CD14-positive monocyte (primary cell): Measurements from ENCODE around the gene TMEM161B. TPM values are rescaled to one million over a fixed set of nuclear protein-coding genes. Genes with fewer than 3 reads are reported as not detected.
A peak's percentile ranks its signal among the peaks of the same experiment; 100 is the strongest.

ENCODE experiments used
- DNase-seq, 3 donors: peaks; one replicate each; pipeline ENCODE4 v3.0.0-alpha.2; 2011 to 2022
- H2AFZ ChIP-seq: 2 replicates; pipeline ENCODE4 v1.6.0; 2012; ENCODE audit warnings: mild to moderate bottlenecking, low read depth, low read length, inconsistent platforms; ENCODE audit not compliant: insufficient read depth, poor library complexity, severe bottlenecking
- H3K27ac ChIP-seq, 2 donors: 1 replicate in 1 of 2; 2 replicates in 1 of 2; pipeline ENCODE4 v1.5.1; 2012 to 2013; ENCODE audit warnings: low read length in 2 of 2, control low read depth in 1 of 2, inconsistent platforms in 1 of 2, low read depth in 1 of 2, mild to moderate bottlenecking in 1 of 2
- H3K27me3 ChIP-seq, 2 donors: one replicate each; pipeline versions ENCODE4 v1.6.0 to v1.6.1; 2011 to 2013; ENCODE audit warnings: low read length in 2 of 2; ENCODE audit not compliant: control insufficient read depth in 2 of 2, insufficient read depth in 2 of 2
- H3K36me3 ChIP-seq, 2 donors: replicated peaks in 1 of 2; 1 replicate in 1 of 2; 2 replicates in 1 of 2; pipeline versions ENCODE4 v1.5.1 to v1.6.1; 2012 to 2013; ENCODE audit warnings: low read length in 2 of 2, control low read depth in 1 of 2, inconsistent platforms in 1 of 2, mild to moderate bottlenecking in 1 of 2; ENCODE audit not compliant: insufficient read depth in 2 of 2, control insufficient read depth in 1 of 2
- H3K4me1 ChIP-seq, 2 donors: 1 replicate in 1 of 2; 2 replicates in 1 of 2; pipeline versions ENCODE4 v1.5.1 to v1.6.1; 2012 to 2013; ENCODE audit warnings: low read length in 2 of 2, control low read depth in 1 of 2, inconsistent platforms in 1 of 2, mild to moderate bottlenecking in 1 of 2, moderate library complexity in 1 of 2; ENCODE audit not compliant: insufficient read depth in 2 of 2, control insufficient read depth in 1 of 2
- H3K4me2 ChIP-seq: replicated peaks from 2 replicates; pipeline ENCODE3; 2012; ENCODE audit warnings: low read length, moderate library complexity, mild to moderate bottlenecking; ENCODE audit not compliant: poor library complexity, severe bottlenecking; ENCODE audit errors: extremely low read depth
- H3K4me3 ChIP-seq, 3 experiments: fragments of 200-600 bp in 1 of 3; sonication (generic) in 1 of 3; replicated peaks in 1 of 3; 1 replicate in 2 of 3; 2 replicates in 1 of 3; pipeline ENCODE4 v1.5.1; 2011 to 2013; ENCODE audit warnings: low read length in 3 of 3, mild to moderate bottlenecking in 3 of 3, control low read depth in 2 of 3, low read depth in 2 of 3, inconsistent platforms in 1 of 3, moderate library complexity in 1 of 3
- H3K79me2 ChIP-seq: 2 replicates; pipeline ENCODE4 v1.6.0; 2012; ENCODE audit warnings: mild to moderate bottlenecking, control low read depth, inconsistent platforms, low read length, moderate library complexity; ENCODE audit not compliant: insufficient read depth
- H3K9ac ChIP-seq: 2 replicates; pipeline ENCODE4 v1.6.0; 2017; ENCODE audit warnings: low read length, mild to moderate bottlenecking; ENCODE audit not compliant: insufficient read depth, poor library complexity, severe bottlenecking
- H3K9me3 ChIP-seq, 2 donors: replicated peaks in 1 of 2; 1 replicate in 1 of 2; 2 replicates in 1 of 2; pipeline versions ENCODE4 v1.5.1 to v1.6.1; 2012 to 2013; ENCODE audit warnings: low read length in 2 of 2, control low read depth in 1 of 2; ENCODE audit not compliant: control insufficient read depth in 1 of 2, insufficient read depth in 1 of 2
- H4K20me1 ChIP-seq: 2 replicates; pipeline ENCODE4 v1.6.0; 2012; ENCODE audit warnings: mild to moderate bottlenecking, low read length, control low read depth, moderate library complexity; ENCODE audit not compliant: insufficient read depth
- H3K27ac Mint-ChIP-seq, 7 donors: one replicate each; pipeline ENCODE4 v1.8.0; 2020; ENCODE audit warnings: mild to moderate bottlenecking in 7 of 7, mixed read lengths in 7 of 7, moderate library complexity in 6 of 7, inconsistent platforms in 2 of 7
- H3K27me3 Mint-ChIP-seq, 3 donors: one replicate each; pipeline ENCODE4 v1.8.0; 2021 to 2022; ENCODE audit warnings: low read depth in 3 of 3, mild to moderate bottlenecking in 3 of 3, mixed read lengths in 3 of 3, moderate library complexity in 3 of 3, inconsistent platforms in 1 of 3
- H3K36me3 Mint-ChIP-seq, 2 donors: one replicate each; pipeline ENCODE4 v1.8.0; 2020; ENCODE audit warnings: mixed read lengths in 2 of 2, inconsistent platforms in 1 of 2, mild to moderate bottlenecking in 1 of 2
- H3K4me1 Mint-ChIP-seq: one replicate; pipeline ENCODE4 v1.8.0; 2020; ENCODE audit warnings: mild to moderate bottlenecking, mixed read lengths
- H3K4me3 Mint-ChIP-seq, 2 donors: one replicate each; pipeline ENCODE4 v1.8.0; 2020; ENCODE audit warnings: mild to moderate bottlenecking in 2 of 2, mixed read lengths in 2 of 2, moderate library complexity in 1 of 2
- H3K9me3 Mint-ChIP-seq, 7 donors: one replicate each; pipeline ENCODE4 v1.8.0; 2020 to 2022; ENCODE audit warnings: mixed read lengths in 7 of 7, mild to moderate bottlenecking in 6 of 7, moderate library complexity in 6 of 7, inconsistent platforms in 2 of 7
- CTCF ChIP-seq: fragments of 200-600 bp; IDR thresholded peaks from one replicate; pipeline ENCODE4 v1.8.0; 2022; ENCODE audit warnings: antibody characterized with exemption, mild to moderate bottlenecking
- WGBS: methylation state at CpG from one replicate; pipeline ENCODE4 v1.1.5; 2013; ENCODE audit warnings: missing lambda C conversion rate; ENCODE audit not compliant: insufficient coverage; 5-methylcytosine and 5-hydroxymethylcytosine counted together
- intact Hi-C, 2 donors: fragments of 100-400 bp; cut with micrococcal nuclease; formaldehyde crosslinking; loops; one replicate each; pipeline versions ENCODE4 v1.15.0 to v1.15.1; 2023
- polyA plus RNA-seq, 3 donors: library from polyadenylated mRNA; depleted of rRNA in 1 of 3; unstranded in 2 of 3; stranded (reverse) in 1 of 3; fragments of 300-500 nt in 2 of 3; fragments of >200 nt in 1 of 3; fragmentation: Illumina TruSeq in 2 of 3; gene quantifications; 1 replicate in 2 of 3; 2 replicates in 1 of 3; pipeline ENCODE4 v1.2.3, GENCODE V29; 2012 to 2021

Gene TMEM161B
- polyA plus RNA-seq, 3 donors: 4.4 to 9.4 (median 5.0) TPM

- H4K20me1 ChIP-seq: peaks cover 5% of the 10 kb centered on the region
- peaks cover 7% of the 10 kb centered on the region for H3K4me1 Mint-ChIP-seq
- no peaks in the 10 kb centered on the region for H3K4me1 ChIP-seq
- H3K36me3 ChIP-seq: peaks cover 11 to 22% of the 10 kb centered on the region in 2 donors
- H3K79me2 ChIP-seq: peaks cover 5% of the 10 kb centered on the region
- H3K4me2 ChIP-seq: no peak overlapping the region
- no peak overlapping the region for H3K4me3 ChIP-seq
- no peak overlapping the region for H3K27ac Mint-ChIP-seq
- no peak overlapping the region for H2AFZ ChIP-seq
- no peak overlapping the region for H3K27ac ChIP-seq
- DNase-seq: no peak
- no peaks in the 10 kb centered on the region for H3K27me3 ChIP-seq
- H3K9me3 Mint-ChIP-seq: no peaks in the 10 kb centered on the region
- H3K9me3 ChIP-seq: no peaks in the 10 kb centered on the region
- peaks cover 29 to 34% of the 10 kb centered on the region in 2 donors for H3K36me3 Mint-ChIP-seq
- intact Hi-C loops: no loop called here
- no peak overlapping the region for H3K4me3 Mint-ChIP-seq
- H3K27me3 Mint-ChIP-seq: no peaks in the 10 kb centered on the region
- TF ChIP-seq CTCF: no peak
- WGBS: no CpG with 5 or more reads among the region's 4 CpGs
- H3K9ac ChIP-seq: no peak overlapping the region
These were observed 29.9 kb downstream of the TMEM161B start for GRCh38 chr5:88238732-88239131.

- WGBS: no CpG with 5 or more reads among the region's 1 CpG
- intact Hi-C loops: no loop called here
- Histone ChIP-seq H3K27me3 (no peaks in the 10 kb centered on the region), H3K4me3 (no peak overlapping the region), H3K4me2 (no peak overlapping the region), H3K9me3 (no peaks in the 10 kb centered on the region), H3K27ac (no peak overlapping the region), H4K20me1 (peaks cover 5% of the 10 kb centered on the region), H3K36me3 (peaks cover 13 to 23% of the 10 kb centered on the region in 2 donors), H3K4me1 (no peaks in the 10 kb centered on the region), H2AFZ (no peak overlapping the region), H3K9ac (no peak overlapping the region), H3K79me2 (peaks cover 1% of the 10 kb centered on the region)
- TF ChIP-seq CTCF: no peak
- no peak for DNase-seq
- Mint-ChIP-seq H3K9me3 (peaks cover 0 to 2% (median 0%) of the 10 kb centered on the region in 7 donors), H3K4me3 (no peak overlapping the region), H3K27me3 (no peaks in the 10 kb centered on the region), H3K4me1 (peaks cover 2% of the 10 kb centered on the region), H3K27ac (peak overlapping the region in 2 of 7 donors; percentile 7 to 26), H3K36me3 (peaks cover 38 to 41% of the 10 kb centered on the region in 2 donors)
These were observed 31.6 kb downstream of the TMEM161B start for GRCh38 chr5:88236866-88237642.
